ENCODE data around the gene MX2.

The MX2 gene

GRCh38 chr21:41427556-41427955 lies 65.7 kb downstream of the MX2 start:
- FAIRE-seq (no peak), DNase-seq (ENCODE audit: extremely low spot score, insufficient read length, low read depth) (no peak)

- DNase-seq (ENCODE audit: extremely low spot score, insufficient read length, low read depth) (no peak), FAIRE-seq (no peak)
These were observed 66.5 kb downstream of the MX2 start for GRCh38 chr21:41428311-41428710.

GRCh38 chr21:41428847-41429246 lies 67.0 kb downstream of the MX2 start:
- DNase-seq (ENCODE audit: extremely low spot score, insufficient read length, low read depth) (no peak), FAIRE-seq (no peak)

GRCh38 chr21:41429305-41429704 lies 67.5 kb downstream of the MX2 start:
- no peak for FAIRE-seq
- no peak for DNase-seq (ENCODE audit: extremely low spot score, insufficient read length, low read depth)

- FAIRE-seq, result no peak
- no peak for DNase-seq (ENCODE audit: extremely low spot score, insufficient read length, low read depth)
These were observed 68.2 kb downstream of the MX2 start for GRCh38 chr21:41429925-41430491.

- no peak for DNase-seq (ENCODE audit: extremely low spot score, insufficient read length, low read depth)
- FAIRE-seq, result peak; percentile 88
These were observed 70.1 kb downstream of the MX2 start for GRCh38 chr21:41431788-41432548.

GRCh38 chr21:41432562-41433460 lies 71.0 kb downstream of the MX2 start:
- FAIRE-seq, result no peak
- DNase-seq (ENCODE audit: extremely low spot score, insufficient read length, low read depth), result no peak

GRCh38 chr21:41433566-41433965 lies 71.7 kb downstream of the MX2 start:
- FAIRE-seq (no peak), DNase-seq (ENCODE audit: extremely low spot score, insufficient read length, low read depth) (no peak)

GRCh38 chr21:41435706-41436105 lies 73.9 kb downstream of the MX2 start:
- FAIRE-seq, result no peak
- no peak for DNase-seq (ENCODE audit: extremely low spot score, insufficient read length, low read depth)

GRCh38 chr21:41437729-41438128 lies 75.9 kb downstream of the MX2 start:
- DNase-seq (ENCODE audit: extremely low spot score, insufficient read length, low read depth) (no peak), FAIRE-seq (no peak)

- FAIRE-seq (no peak), DNase-seq (ENCODE audit: extremely low spot score, insufficient read length, low read depth) (no peak)
These were observed 76.7 kb downstream of the MX2 start for GRCh38 chr21:41438425-41439113.

GRCh38 chr21:41439248-41439647 lies 77.4 kb downstream of the MX2 start:
- DNase-seq (ENCODE audit: extremely low spot score, insufficient read length, low read depth) (no peak), FAIRE-seq (no peak)

- DNase-seq (ENCODE audit: extremely low spot score, insufficient read length, low read depth), result no peak
- no peak for FAIRE-seq
These were observed 79.7 kb downstream of the MX2 start for GRCh38 chr21:41441546-41441945.

- no peak for FAIRE-seq
- DNase-seq (ENCODE audit: extremely low spot score, insufficient read length, low read depth), result no peak
These were observed 80.8 kb downstream of the MX2 start for GRCh38 chr21:41442481-41443186.

GRCh38 chr21:41443562-41443961 lies 81.7 kb downstream of the MX2 start:
- FAIRE-seq, result no peak
- no peak for DNase-seq (ENCODE audit: extremely low spot score, insufficient read length, low read depth)

- DNase-seq (ENCODE audit: extremely low spot score, insufficient read length, low read depth) (no peak), FAIRE-seq (no peak)
These were observed 83.1 kb downstream of the MX2 start for GRCh38 chr21:41444703-41445464.

- FAIRE-seq (no peak), DNase-seq (ENCODE audit: extremely low spot score, insufficient read length, low read depth) (no peak)
These were observed 83.6 kb downstream of the MX2 start for GRCh38 chr21:41445465-41445862.

GRCh38 chr21:41446586-41446985 lies 84.8 kb downstream of the MX2 start:
- FAIRE-seq (no peak), DNase-seq (ENCODE audit: extremely low spot score, insufficient read length, low read depth) (no peak)

- FAIRE-seq (no peak), DNase-seq (ENCODE audit: extremely low spot score, insufficient read length, low read depth) (no peak)
These were observed 85.5 kb downstream of the MX2 start for GRCh38 chr21:41447356-41447755.
